Keratinocyte (primary cell): ENCODE measurements around the gene MYO15B. TPM values are rescaled to one million over a fixed set of nuclear protein-coding genes. Genes with fewer than 3 reads are reported as not detected.

Source experiments
- DNase-seq: peaks from one replicate; pipeline ENCODE4 v3.0.0-alpha.2; 2011; ENCODE audit warnings: low read depth, missing footprints, low spot score
- FAIRE-seq: peaks from 2 replicates; lab custom pipeline; 2011; peaks lifted over from hg19 to GRCh38; lab: Jason Lieb, UNC
- H2AFZ ChIP-seq: 2 replicates; pipeline ENCODE4 v1.6.0; 2012; ENCODE audit warnings: low read length, control low read depth, inconsistent platforms; ENCODE audit not compliant: control insufficient read depth
- H3K27ac ChIP-seq: 2 replicates; pipeline ENCODE4 v1.5.1; 2011; ENCODE audit warnings: low read length; ENCODE audit not compliant: control insufficient read depth, insufficient read depth
- H3K27me3 ChIP-seq: 3 replicates; pipeline ENCODE4 v1.6.0; 2011; ENCODE audit warnings: low read length; ENCODE audit not compliant: control insufficient read depth, insufficient read depth; ENCODE audit errors: extremely low read depth
- H3K36me3 ChIP-seq, 2 experiments: 2 replicates in 1 of 2; 3 replicates in 1 of 2; pipeline ENCODE4 v1.5.1; 2011; ENCODE audit warnings: low read length in 2 of 2, mild to moderate bottlenecking in 1 of 2; ENCODE audit not compliant: control insufficient read depth in 2 of 2, insufficient read depth in 2 of 2; ENCODE audit errors: extremely low read depth in 1 of 2
- H3K4me1 ChIP-seq: 3 replicates; pipeline ENCODE4 v1.5.1; 2011; ENCODE audit warnings: low read length; ENCODE audit not compliant: control insufficient read depth, insufficient read depth; ENCODE audit errors: extremely low read depth
- H3K4me2 ChIP-seq: 3 replicates; pipeline ENCODE4 v1.6.0; 2011; ENCODE audit warnings: low read depth, low read length; ENCODE audit not compliant: control insufficient read depth, insufficient read depth; ENCODE audit errors: extremely low read depth
- H3K4me3 ChIP-seq, 3 experiments: fragments of 200-600 bp in 1 of 3; sonication (generic) in 1 of 3; 2 replicates in 2 of 3; 3 replicates in 1 of 3; pipeline ENCODE4 v1.5.1; 2011 to 2016; ENCODE audit warnings: low read length in 3 of 3, mild to moderate bottlenecking in 3 of 3, control low read depth in 2 of 3, inconsistent platforms in 1 of 3, low read depth in 1 of 3, mixed read lengths in 1 of 3, mixed run types in 1 of 3, moderate library complexity in 1 of 3; ENCODE audit not compliant: control insufficient read depth in 2 of 3, insufficient read depth in 2 of 3; ENCODE audit errors: extremely low read depth in 1 of 3
- H3K79me2 ChIP-seq: 2 replicates; pipeline ENCODE4 v1.6.0; 2012; ENCODE audit warnings: low read length; ENCODE audit not compliant: control insufficient read depth, insufficient read depth
- H3K9ac ChIP-seq: 3 replicates; pipeline ENCODE4 v1.6.0; 2011; ENCODE audit warnings: low read length; ENCODE audit not compliant: control insufficient read depth, insufficient read depth; ENCODE audit errors: extremely low read depth
- H3K9me1 ChIP-seq: 3 replicates; pipeline ENCODE4 v1.6.0; 2011; ENCODE audit warnings: low read length; ENCODE audit not compliant: control insufficient read depth, insufficient read depth; ENCODE audit errors: extremely low read depth
- H3K9me3 ChIP-seq: 2 replicates; pipeline ENCODE4 v1.5.1; 2012; ENCODE audit warnings: low read depth, low read length; ENCODE audit not compliant: control insufficient read depth
- H4K20me1 ChIP-seq: 3 replicates; pipeline ENCODE4 v1.6.0; 2011; ENCODE audit warnings: low read length; ENCODE audit not compliant: control insufficient read depth, insufficient read depth; ENCODE audit errors: extremely low read depth
- EZH2 ChIP-seq: IDR thresholded peaks from one replicate; pipeline ENCODE4 v1.6.1; 2012; ENCODE audit warnings: inconsistent platforms, mild to moderate bottlenecking, low read length, moderate library complexity
- dilution Hi-C: fragments of 300-500 bp; cut with MboI; formaldehyde crosslinking; loops from one replicate; pipeline ENCODE4 v1.7.0; 2020; ENCODE audit warnings: low sequenced_read_pairs; ENCODE audit not compliant: extremely low pct_ligation_motif_present
- polyA plus RNA-seq, 5 experiments: library from polyadenylated mRNA; depleted of rRNA in 3 of 5; stranded (reverse) in 3 of 5; stranded (forward) in 1 of 5; unstranded in 1 of 5; fragments of >200 nt; gene quantifications; 1 replicate in 1 of 5; 2 replicates in 3 of 5; 3 replicates in 1 of 5; pipeline versions ENCODE4 v1.2.1 to v1.2.3, GENCODE V29; 2011 to 2012; ENCODE audit warnings: missing spikeins in 2 of 5, low read depth in 1 of 5, low replicate concordance in 1 of 5
- TF ChIP-seq, protein P1 (sequence below), 3 experiments: IDR thresholded peaks in 1 of 3; conservative IDR thresholded peaks in 1 of 3; optimal IDR thresholded peaks in 1 of 3; 2 replicates in 2 of 3; 3 replicates in 1 of 3; pipeline versions ENCODE3 to v1.5.1; 2011; ENCODE audit warnings: low read length in 3 of 3, mild to moderate bottlenecking in 3 of 3, moderate library complexity in 2 of 3, control low read depth in 1 of 3, inconsistent platforms in 1 of 3; ENCODE audit not compliant: insufficient read depth in 2 of 3; ENCODE audit errors: extremely low read depth in 1 of 3

Gene MYO15B
- polyA plus RNA-seq, 1 donor (not counting 4 experiments of a cell fraction or from before 2014, with no cell fraction given), result 0.14 TPM

DNA sequence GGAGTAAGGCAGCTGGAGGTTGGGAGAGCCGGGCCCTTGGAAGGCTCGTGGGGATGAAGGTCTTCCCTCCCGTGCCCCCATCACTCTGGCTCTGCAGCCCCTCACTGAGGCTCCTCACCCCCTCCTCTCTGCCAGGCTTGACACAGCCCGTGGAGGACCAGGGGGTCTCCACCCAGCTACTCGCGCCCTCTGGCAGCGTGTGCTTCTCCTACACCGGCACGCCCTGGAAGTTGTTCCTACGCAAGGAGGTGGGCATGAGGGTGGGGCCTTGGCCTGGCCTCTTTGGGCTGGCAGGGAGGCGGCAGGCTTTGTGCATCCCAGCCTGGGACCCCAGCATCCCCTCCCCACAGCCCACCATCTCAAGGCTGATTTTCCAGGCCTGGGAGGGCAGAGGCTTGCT lies 30.1 kb downstream of the MYO15B start:
- no peaks in the 10 kb centered on the region for H3K36me3 ChIP-seq
- no peak overlapping the region for H3K4me2 ChIP-seq
- FAIRE-seq (no peak), DNase-seq (no peak)
- H3K79me2 ChIP-seq, result no peaks in the 10 kb centered on the region
- H3K9me3 ChIP-seq, result no peaks in the 10 kb centered on the region
- H3K9me1 ChIP-seq, result no peaks in the 10 kb centered on the region
- dilution Hi-C loops, result no loop called here
- H3K4me3 ChIP-seq, result no peak overlapping the region
- no peak overlapping the region for H2AFZ ChIP-seq
- peaks cover 16% of the 10 kb centered on the region for H3K27me3 ChIP-seq
- H4K20me1 ChIP-seq, result no peaks in the 10 kb centered on the region
- TF ChIP-seq, protein P1, sequence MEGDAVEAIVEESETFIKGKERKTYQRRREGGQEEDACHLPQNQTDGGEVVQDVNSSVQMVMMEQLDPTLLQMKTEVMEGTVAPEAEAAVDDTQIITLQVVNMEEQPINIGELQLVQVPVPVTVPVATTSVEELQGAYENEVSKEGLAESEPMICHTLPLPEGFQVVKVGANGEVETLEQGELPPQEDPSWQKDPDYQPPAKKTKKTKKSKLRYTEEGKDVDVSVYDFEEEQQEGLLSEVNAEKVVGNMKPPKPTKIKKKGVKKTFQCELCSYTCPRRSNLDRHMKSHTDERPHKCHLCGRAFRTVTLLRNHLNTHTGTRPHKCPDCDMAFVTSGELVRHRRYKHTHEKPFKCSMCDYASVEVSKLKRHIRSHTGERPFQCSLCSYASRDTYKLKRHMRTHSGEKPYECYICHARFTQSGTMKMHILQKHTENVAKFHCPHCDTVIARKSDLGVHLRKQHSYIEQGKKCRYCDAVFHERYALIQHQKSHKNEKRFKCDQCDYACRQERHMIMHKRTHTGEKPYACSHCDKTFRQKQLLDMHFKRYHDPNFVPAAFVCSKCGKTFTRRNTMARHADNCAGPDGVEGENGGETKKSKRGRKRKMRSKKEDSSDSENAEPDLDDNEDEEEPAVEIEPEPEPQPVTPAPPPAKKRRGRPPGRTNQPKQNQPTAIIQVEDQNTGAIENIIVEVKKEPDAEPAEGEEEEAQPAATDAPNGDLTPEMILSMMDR (optimal IDR thresholded peaks at IDR 0.05 in 1 of 3, IDR thresholded peaks at IDR 0.05 in 1 of 3, conservative IDR thresholded peaks at IDR 0.05 in 1 of 3; ENCODE audit: extremely low read depth in 1 of 3, insufficient read depth in 2 of 3, low read length in 3 of 3), result no peak
- TF ChIP-seq EZH2, result no peak
- no peaks in the 10 kb centered on the region for H3K4me1 ChIP-seq
- no peak overlapping the region for H3K27ac ChIP-seq
- H3K9ac ChIP-seq, result no peak overlapping the region

DNA sequence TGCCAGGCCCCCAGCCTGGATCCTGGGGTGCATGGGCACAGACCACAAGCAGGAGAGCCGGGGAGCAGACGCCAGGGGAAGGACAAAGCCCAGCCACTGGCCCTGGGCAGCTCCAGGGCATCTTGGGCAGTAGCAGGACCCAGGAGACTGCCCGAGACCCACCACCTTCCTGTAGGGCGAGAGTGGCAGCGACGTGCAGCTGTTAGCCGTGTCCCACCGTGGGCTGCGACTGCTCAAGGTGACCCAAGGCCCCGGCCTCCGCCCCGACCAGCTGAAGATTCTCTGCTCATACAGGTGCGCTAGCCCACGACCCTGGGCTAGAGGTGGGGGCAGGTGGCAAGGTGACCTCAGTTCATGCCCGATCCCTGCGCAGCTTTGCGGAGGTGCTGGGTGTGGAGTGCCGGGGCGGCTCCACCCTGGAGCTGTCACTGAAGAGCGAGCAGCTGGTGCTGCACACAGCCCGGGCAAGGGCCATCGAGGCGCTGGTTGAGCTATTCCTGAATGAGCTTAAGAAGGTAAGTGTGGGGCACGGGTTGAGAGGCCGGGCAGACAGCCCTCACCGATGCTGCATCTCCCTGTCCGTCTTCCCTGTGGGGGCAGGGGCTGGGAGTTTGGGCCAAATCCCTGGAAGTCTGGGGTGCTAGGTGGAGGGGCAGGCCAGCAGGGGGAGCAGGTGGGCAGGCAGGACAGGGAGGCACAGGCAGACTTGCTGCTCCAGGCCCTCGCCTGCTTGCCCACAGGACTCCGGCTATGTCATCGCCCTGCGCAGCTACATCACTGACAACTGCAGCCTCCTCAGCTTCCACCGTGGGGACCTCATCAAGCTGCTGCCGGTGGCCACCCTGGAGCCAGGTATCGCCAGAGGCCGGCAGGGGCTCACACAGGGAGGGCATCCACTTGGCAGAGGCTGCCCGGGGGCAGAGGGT lies 32.2 kb downstream of the MYO15B start:
- no peaks in the 10 kb centered on the region for H3K4me1 ChIP-seq
- peaks cover 16% of the 10 kb centered on the region for H3K27me3 ChIP-seq
- no peaks in the 10 kb centered on the region for H3K9me3 ChIP-seq
- H3K4me3 ChIP-seq, result no peak overlapping the region
- no peaks in the 10 kb centered on the region for H3K36me3 ChIP-seq
- no peak for DNase-seq
- TF ChIP-seq EZH2, result no peak
- TF ChIP-seq, protein P1 (optimal IDR thresholded peaks at IDR 0.05 in 1 of 3, IDR thresholded peaks at IDR 0.05 in 1 of 3, conservative IDR thresholded peaks at IDR 0.05 in 1 of 3; ENCODE audit: extremely low read depth in 1 of 3, insufficient read depth in 2 of 3, low read length in 3 of 3), result peak; percentile 50 to 87 (median 55)
- H3K4me2 ChIP-seq, result no peak overlapping the region
- no peaks in the 10 kb centered on the region for H3K9me1 ChIP-seq
- dilution Hi-C loops, result no loop called here
- H3K27ac ChIP-seq, result no peak overlapping the region
- H3K9ac ChIP-seq, result no peak overlapping the region
- no peak overlapping the region for H2AFZ ChIP-seq
- no peak for FAIRE-seq
- H4K20me1 ChIP-seq, result no peaks in the 10 kb centered on the region
- H3K79me2 ChIP-seq, result no peaks in the 10 kb centered on the region
